ENCODE measurements around the gene CELF2.
"Not testable (repeated sequence)": the region's sequence is repeated elsewhere in the genome, so short reads cannot be mapped to it uniquely, and the experiment has no call there.

GRCh38 chr10:11366889-11367288, 349.2 kb downstream of the CELF2 start:
- not testable (repeated sequence) for TF ChIP-seq ZFX (IDR thresholded peaks at IDR 0.05); CTCF (conservative IDR thresholded peaks at IDR 0.05)
